Measurements from ENCODE around the gene KPNB1. TPM values are rescaled to one million over a fixed set of nuclear protein-coding genes. Genes with fewer than 3 reads are reported as not detected.

The KPNB1 gene
- polyA plus RNA-seq, 1 donor (not counting 4 experiments of a cell fraction or from before 2014, with no cell fraction given), result 220 TPM

- TF ChIP-seq CTCF (optimal IDR thresholded peaks at IDR 0.05 in 1 of 3, IDR thresholded peaks at IDR 0.05 in 1 of 3, conservative IDR thresholded peaks at IDR 0.05 in 1 of 3; ENCODE audit: extremely low read depth in 1 of 3, insufficient read depth in 2 of 3, low read length in 3 of 3), result peak in 1 of 3 experiments; percentile 4
- TF ChIP-seq EZH2 (IDR thresholded peaks at IDR 0.05; ENCODE audit: low read length), result no peak
- Histone ChIP-seq H3K27ac (ENCODE audit: control insufficient read depth, insufficient read depth, low read length) (no peak overlapping the region), H4K20me1 (ENCODE audit: control insufficient read depth, extremely low read depth, insufficient read depth, low read length) (peaks cover 6% of the 10 kb centered on the region), H3K9me1 (ENCODE audit: control insufficient read depth, extremely low read depth, insufficient read depth, low read length) (no peaks in the 10 kb centered on the region), H3K79me2 (ENCODE audit: control insufficient read depth, insufficient read depth, low read length) (no peaks in the 10 kb centered on the region), H3K36me3 (ENCODE audit: control insufficient read depth in 2 of 2, extremely low read depth in 1 of 2, insufficient read depth in 2 of 2, low read length in 2 of 2) (no peaks in the 10 kb centered on the region), H3K27me3 (ENCODE audit: control insufficient read depth, extremely low read depth, insufficient read depth, low read length) (peaks cover 69% of the 10 kb centered on the region), H2AFZ (ENCODE audit: control insufficient read depth, low read length) (no peak overlapping the region), H3K9me3 (ENCODE audit: control insufficient read depth, low read depth, low read length) (no peaks in the 10 kb centered on the region), H3K9ac (ENCODE audit: control insufficient read depth, extremely low read depth, insufficient read depth, low read length) (no peak overlapping the region), H3K4me2 (ENCODE audit: control insufficient read depth, extremely low read depth, insufficient read depth, low read depth, low read length) (no peak overlapping the region), H3K4me1 (ENCODE audit: control insufficient read depth, extremely low read depth, insufficient read depth, low read length) (peaks cover 7% of the 10 kb centered on the region), H3K4me3 (ENCODE audit: control insufficient read depth in 2 of 3, extremely low read depth in 1 of 3, insufficient read depth in 2 of 3, low read depth in 1 of 3, low read length in 3 of 3) (no peak overlapping the region)
- dilution Hi-C loops (cut with MboI; ENCODE audit: extremely low pct_ligation_motif_present, low sequenced_read_pairs), result no loop called here
- FAIRE-seq, result no peak
- no peak for DNase-seq (ENCODE audit: low read depth, low spot score)
Observed at GRCh38 chr17:47720754-47721533, 71.2 kb downstream of the KPNB1 start.

GRCh38 chr17:47721725-47722124, 72.0 kb downstream of the KPNB1 start:
- Histone ChIP-seq H3K9me3 (ENCODE audit: control insufficient read depth, low read depth, low read length) (no peaks in the 10 kb centered on the region), H3K4me1 (ENCODE audit: control insufficient read depth, extremely low read depth, insufficient read depth, low read length) (peaks cover 7% of the 10 kb centered on the region), H3K4me2 (ENCODE audit: control insufficient read depth, extremely low read depth, insufficient read depth, low read depth, low read length) (no peak overlapping the region), H3K9me1 (ENCODE audit: control insufficient read depth, extremely low read depth, insufficient read depth, low read length) (no peaks in the 10 kb centered on the region), H3K9ac (ENCODE audit: control insufficient read depth, extremely low read depth, insufficient read depth, low read length) (no peak overlapping the region), H3K27ac (ENCODE audit: control insufficient read depth, insufficient read depth, low read length) (no peak overlapping the region), H3K36me3 (ENCODE audit: control insufficient read depth in 2 of 2, extremely low read depth in 1 of 2, insufficient read depth in 2 of 2, low read length in 2 of 2) (no peaks in the 10 kb centered on the region), H3K27me3 (ENCODE audit: control insufficient read depth, extremely low read depth, insufficient read depth, low read length) (peaks cover 64% of the 10 kb centered on the region), H2AFZ (ENCODE audit: control insufficient read depth, low read length) (no peak overlapping the region), H4K20me1 (ENCODE audit: control insufficient read depth, extremely low read depth, insufficient read depth, low read length) (peaks cover 6% of the 10 kb centered on the region), H3K79me2 (ENCODE audit: control insufficient read depth, insufficient read depth, low read length) (no peaks in the 10 kb centered on the region), H3K4me3 (ENCODE audit: control insufficient read depth in 2 of 3, extremely low read depth in 1 of 3, insufficient read depth in 2 of 3, low read depth in 1 of 3, low read length in 3 of 3) (no peak overlapping the region)
- dilution Hi-C loops (cut with MboI; ENCODE audit: extremely low pct_ligation_motif_present, low sequenced_read_pairs), result no loop called here
- DNase-seq (ENCODE audit: low read depth, low spot score) (no peak), FAIRE-seq (no peak)
- TF ChIP-seq EZH2 (IDR thresholded peaks at IDR 0.05; ENCODE audit: low read length) (peak; percentile 53), CTCF (optimal IDR thresholded peaks at IDR 0.05 in 1 of 3, IDR thresholded peaks at IDR 0.05 in 1 of 3, conservative IDR thresholded peaks at IDR 0.05 in 1 of 3; ENCODE audit: extremely low read depth in 1 of 3, insufficient read depth in 2 of 3, low read length in 3 of 3) (no peak)

Data from keratinocyte (primary cell).